Neuron (in vitro differentiated cells): ENCODE measurements around the gene PLPPR5.

Source experiments
- H2AFZ ChIP-seq: one replicate; pipeline ENCODE4 v1.6.1; 2013; ENCODE audit warnings: low read depth, mild to moderate bottlenecking, inconsistent platforms, low read length, moderate library complexity
- H3K27me3 ChIP-seq: one replicate; pipeline ENCODE4 v1.6.1; 2013; ENCODE audit warnings: low read length; ENCODE audit not compliant: insufficient read depth
- H3K36me3 ChIP-seq: one replicate; pipeline ENCODE4 v1.6.1; 2013; ENCODE audit warnings: low read length; ENCODE audit not compliant: insufficient read depth
- H3K4me1 ChIP-seq: one replicate; pipeline ENCODE4 v1.6.1; 2013; ENCODE audit warnings: low read length; ENCODE audit not compliant: insufficient read depth
- H3K4me3 ChIP-seq: 2 replicates; pipeline ENCODE4 v1.5.1; 2013; ENCODE audit warnings: mild to moderate bottlenecking, low read length, moderate library complexity
- H3K9me3 ChIP-seq: one replicate; pipeline ENCODE4 v1.6.1; 2013; ENCODE audit warnings: low read length

PLPPR5 gene

DNA sequence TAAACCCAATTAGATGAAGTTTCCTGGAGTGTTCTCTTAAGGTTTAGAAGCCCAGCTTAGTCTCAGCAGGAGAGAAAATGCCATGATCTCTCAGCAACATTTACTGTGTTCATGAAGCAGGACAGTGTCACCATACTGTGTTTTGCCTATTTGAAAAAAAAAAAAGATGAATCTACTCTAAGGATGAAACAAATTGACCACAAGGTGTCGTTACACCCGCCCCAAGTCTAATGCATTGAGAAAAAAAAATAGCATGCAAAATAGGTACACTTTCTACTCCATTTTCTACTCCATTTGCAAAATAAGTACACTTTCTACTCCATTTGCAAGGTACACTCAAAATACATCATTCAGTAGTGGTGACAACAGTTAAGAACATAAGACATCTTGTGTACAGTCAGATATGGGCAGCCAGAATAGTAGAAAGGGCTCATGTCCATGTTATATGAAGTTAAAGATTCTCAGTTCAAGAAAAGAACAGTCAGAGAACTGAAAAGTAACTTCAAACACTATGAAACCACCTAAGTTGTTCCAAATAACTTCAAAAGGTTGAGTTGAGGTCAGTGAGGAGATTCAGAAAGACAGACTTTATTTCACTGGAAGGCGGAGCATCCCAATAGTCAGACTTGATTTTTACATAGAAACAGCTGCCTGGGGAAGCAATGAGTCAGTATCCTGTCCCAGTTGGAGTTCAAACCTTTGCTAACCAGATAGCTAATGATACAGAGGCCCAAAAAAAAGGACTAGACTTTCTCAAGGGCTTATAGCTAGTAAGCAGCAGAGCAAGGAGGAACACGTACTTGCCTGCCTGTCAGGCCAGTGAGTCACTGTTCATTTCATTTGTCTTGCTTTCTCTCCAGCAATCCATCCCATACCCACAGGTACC is 13.3 kb downstream of the PLPPR5 start:
- no peaks in the 10 kb centered on the region for H3K9me3 ChIP-seq
- no peaks in the 10 kb centered on the region for H3K36me3 ChIP-seq
- no peak overlapping the region for H2AFZ ChIP-seq
- H3K27me3 ChIP-seq = no peaks in the 10 kb centered on the region
- H3K4me3 ChIP-seq = no peak overlapping the region
- H3K4me1 ChIP-seq = no peaks in the 10 kb centered on the region

DNA sequence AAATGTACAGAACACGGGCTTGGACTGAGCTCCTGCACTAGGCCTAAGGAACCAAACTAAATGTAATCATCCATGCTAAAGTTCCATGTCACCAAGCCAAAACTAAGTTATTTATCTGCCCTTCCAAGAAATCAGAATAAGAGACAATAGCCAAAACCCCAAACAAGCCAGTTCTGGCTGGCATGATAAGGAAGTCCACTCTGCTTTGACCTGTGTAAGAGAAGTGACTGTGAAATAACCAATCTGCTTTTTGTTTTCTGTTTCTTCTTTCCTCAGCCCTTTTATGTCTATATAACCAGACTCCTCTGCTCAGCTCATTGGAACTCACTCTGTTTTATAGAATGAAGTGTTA is 15.1 kb downstream of the PLPPR5 start:
- Histone ChIP-seq H2AFZ (no peak overlapping the region), H3K9me3 (no peaks in the 10 kb centered on the region), H3K36me3 (no peaks in the 10 kb centered on the region)

DNA sequence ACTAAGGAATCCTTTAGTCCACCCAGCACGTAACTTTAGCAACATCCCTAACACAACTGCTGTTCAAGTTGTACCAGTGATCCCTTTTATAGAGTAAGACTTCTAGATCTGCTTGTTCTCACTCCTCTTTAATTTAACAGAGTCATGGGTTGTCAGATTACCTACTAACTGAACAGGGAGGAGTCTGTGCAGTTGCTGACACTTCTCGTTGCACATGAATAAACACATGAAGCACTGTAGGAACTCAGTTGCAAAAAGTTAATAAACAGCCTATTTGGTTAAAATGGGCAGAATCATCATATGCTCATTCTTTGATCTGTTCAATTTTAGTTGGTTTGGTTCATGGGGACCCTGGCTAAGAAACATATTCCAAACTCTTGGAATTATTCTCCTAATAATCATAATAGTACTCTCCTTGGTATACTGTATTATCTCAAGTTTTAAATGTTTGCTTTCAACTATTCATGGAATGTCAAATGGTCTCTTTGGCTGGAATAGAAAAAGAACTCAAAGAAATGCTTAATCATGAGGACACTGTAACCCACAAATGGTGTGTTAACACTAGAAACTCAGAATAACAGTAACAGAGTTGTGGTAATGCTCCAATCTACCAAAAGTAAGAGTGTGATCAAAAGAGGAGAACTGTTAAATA is 15.6 kb downstream of the PLPPR5 start:
- Histone ChIP-seq H3K4me3 (no peak overlapping the region), H3K27me3 (no peaks in the 10 kb centered on the region), H3K36me3 (no peaks in the 10 kb centered on the region), H2AFZ (no peak overlapping the region), H3K9me3 (peaks cover under 1% of the 10 kb centered on the region), H3K4me1 (no peaks in the 10 kb centered on the region)

More for the DNA sequence above, 15.1 kb downstream of the PLPPR5 start:
- no peaks in the 10 kb centered on the region for H3K4me1 ChIP-seq
- H3K27me3 ChIP-seq = no peaks in the 10 kb centered on the region
- no peak overlapping the region for H3K4me3 ChIP-seq

DNA sequence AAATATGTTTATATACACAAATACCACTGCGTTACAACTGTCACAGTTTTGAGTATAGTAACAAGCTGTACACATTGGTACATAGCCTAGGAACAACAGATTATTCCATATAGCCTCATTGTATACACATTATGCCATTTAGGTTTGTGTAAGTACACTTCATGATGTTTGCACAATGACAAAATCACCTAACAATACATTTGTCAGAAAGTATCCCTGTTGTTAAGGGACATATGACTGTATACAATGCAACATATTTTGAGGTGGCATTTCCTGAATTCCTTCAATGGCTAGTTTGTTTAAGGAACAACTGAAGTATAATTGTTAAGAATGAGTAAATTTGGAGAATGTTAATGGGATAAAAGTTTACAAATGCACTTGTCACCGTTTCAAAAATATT is 19.0 kb downstream of the PLPPR5 start:
- no peaks in the 10 kb centered on the region for H3K27me3 ChIP-seq
- H3K9me3 ChIP-seq = peaks cover 3% of the 10 kb centered on the region
- H3K4me3 ChIP-seq = no peak overlapping the region
- no peaks in the 10 kb centered on the region for H3K36me3 ChIP-seq
- H2AFZ ChIP-seq = no peak overlapping the region
- H3K4me1 ChIP-seq = no peaks in the 10 kb centered on the region

DNA sequence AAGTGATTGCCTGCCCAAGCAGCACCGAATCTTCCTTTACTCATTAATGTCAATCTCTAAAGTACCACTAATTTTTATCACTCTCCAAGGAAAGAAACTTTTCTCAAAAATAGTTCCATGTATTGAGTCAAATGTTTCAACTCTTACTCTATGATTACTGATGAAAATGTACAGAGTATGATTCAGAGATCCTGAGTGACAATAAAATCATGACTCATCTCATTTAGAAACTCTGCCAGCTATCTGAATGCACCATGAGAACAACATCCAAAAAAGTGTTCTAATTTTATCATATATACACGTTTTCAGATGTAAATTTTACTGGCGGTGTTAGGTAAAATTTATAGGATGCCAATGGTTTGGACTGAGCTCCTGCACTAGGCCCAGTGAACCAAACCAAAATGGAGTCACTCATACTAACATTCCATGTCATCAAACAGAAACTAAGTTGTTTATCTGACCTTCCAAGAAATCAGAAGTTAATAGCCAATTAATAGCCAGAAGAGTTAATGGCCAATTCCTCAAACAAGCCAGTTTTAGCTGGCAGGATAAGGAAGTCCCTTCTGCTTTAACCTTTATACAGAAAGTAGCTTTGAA is 22.6 kb downstream of the PLPPR5 start:
- Histone ChIP-seq H3K9me3 (peaks cover 3% of the 10 kb centered on the region), H3K4me1 (no peaks in the 10 kb centered on the region), H3K4me3 (no peak overlapping the region), H3K27me3 (no peaks in the 10 kb centered on the region), H3K36me3 (no peaks in the 10 kb centered on the region), H2AFZ (no peak overlapping the region)

DNA sequence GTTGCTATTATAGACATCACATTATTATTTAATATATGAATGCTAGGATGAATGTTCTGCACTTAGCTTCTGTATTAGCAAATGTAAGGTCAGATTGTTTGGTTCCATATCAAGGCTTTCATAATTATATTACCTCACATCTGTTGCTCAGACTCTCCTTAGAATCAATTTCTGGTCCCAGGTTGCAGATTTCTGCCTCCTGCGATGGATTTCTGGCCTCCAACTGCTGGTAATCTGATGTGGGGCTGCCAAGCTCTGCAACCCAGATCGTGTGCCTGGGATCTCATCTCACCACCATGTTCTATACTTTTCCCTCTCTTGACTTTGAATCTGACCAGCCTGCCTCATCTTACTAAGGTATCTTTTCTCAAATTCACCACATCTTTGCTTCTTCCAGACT is 25.2 kb downstream of the PLPPR5 start:
- Histone ChIP-seq H3K36me3 (no peaks in the 10 kb centered on the region), H3K4me1 (peaks cover 16% of the 10 kb centered on the region), H3K4me3 (no peak overlapping the region), H2AFZ (no peak overlapping the region), H3K27me3 (no peaks in the 10 kb centered on the region), H3K9me3 (peaks cover 3% of the 10 kb centered on the region)

DNA sequence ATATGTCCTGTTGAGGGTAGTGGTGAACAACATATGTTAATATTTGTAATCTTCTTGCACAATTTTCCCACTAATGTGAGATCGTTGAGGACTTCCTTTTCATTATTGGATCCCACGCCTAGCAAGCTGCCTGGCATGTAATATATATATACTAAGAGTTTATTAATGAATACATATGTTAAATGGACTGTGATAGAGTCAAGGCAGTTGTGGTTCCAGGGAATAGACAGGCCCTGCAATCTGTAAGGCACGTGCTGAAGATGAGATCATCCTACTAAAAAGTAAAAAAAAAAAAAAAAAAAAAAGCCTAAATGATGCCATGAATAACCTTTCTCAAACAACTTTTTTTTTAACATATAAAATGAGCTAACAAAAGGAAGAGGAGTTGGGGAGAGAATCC is 28.9 kb downstream of the PLPPR5 start:
- H3K36me3 ChIP-seq = no peaks in the 10 kb centered on the region
- H3K27me3 ChIP-seq = no peaks in the 10 kb centered on the region
- peaks cover 29% of the 10 kb centered on the region for H3K4me1 ChIP-seq
- no peak overlapping the region for H2AFZ ChIP-seq
- no peaks in the 10 kb centered on the region for H3K9me3 ChIP-seq
- H3K4me3 ChIP-seq = no peak overlapping the region

DNA sequence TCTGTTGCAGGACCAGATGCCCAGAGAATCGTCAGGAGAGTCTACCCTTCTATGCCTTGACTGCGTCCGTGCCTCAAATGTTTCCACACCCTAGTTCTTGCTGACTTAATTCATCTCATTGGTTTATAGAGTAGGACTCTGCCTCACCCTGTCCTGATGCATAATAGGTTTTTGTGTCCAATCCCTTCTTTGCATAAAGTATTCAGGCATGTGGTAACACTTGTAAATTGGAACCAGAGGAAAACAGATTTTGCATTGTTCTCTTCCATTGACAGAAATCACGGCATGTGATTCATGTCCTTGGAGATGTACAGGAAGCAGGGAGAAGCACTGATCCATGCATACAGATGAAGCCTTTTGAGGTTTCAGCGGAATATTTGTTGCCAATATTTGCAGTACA is 29.5 kb downstream of the PLPPR5 start:
- no peaks in the 10 kb centered on the region for H3K27me3 ChIP-seq
- no peak overlapping the region for H3K4me3 ChIP-seq
- H2AFZ ChIP-seq = no peak overlapping the region
- no peaks in the 10 kb centered on the region for H3K36me3 ChIP-seq
- H3K9me3 ChIP-seq = no peaks in the 10 kb centered on the region
- peaks cover 29% of the 10 kb centered on the region for H3K4me1 ChIP-seq

DNA sequence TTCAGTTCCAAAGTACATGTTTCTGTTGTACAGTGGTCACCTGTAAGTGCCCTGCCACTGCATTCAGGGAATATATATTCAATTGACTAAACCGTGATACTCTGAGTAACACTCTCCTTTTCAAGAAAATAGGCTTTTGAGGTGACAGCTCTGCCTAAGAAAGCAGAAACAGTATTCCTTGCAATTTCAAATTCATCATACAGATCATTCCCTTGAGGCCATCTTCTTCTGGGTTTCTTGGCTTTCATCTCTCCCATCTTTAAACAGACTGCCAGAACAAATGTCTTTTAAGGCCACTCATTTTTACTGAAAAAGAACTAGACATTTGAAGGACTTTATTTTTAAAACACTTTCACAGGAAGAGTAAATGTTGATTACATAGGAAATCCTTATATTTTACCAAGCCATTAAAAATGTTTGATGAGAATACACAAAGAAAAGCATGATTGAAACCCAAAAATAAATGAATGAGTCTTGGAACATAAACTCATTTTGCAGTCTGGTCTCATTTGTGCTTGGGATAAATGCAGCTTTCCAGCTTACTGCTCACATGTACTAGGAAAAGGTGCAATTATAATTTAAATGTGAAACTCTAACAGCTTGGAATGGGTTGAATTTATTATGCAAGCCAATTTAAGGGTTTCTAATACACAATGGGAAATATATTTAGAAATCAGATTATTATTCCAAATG is 34.7 kb downstream of the PLPPR5 start:
- H3K36me3 ChIP-seq = no peaks in the 10 kb centered on the region
- no peak overlapping the region for H2AFZ ChIP-seq
- peaks cover 18% of the 10 kb centered on the region for H3K4me1 ChIP-seq
- no peaks in the 10 kb centered on the region for H3K9me3 ChIP-seq
- no peak overlapping the region for H3K4me3 ChIP-seq
- H3K27me3 ChIP-seq = no peaks in the 10 kb centered on the region

DNA sequence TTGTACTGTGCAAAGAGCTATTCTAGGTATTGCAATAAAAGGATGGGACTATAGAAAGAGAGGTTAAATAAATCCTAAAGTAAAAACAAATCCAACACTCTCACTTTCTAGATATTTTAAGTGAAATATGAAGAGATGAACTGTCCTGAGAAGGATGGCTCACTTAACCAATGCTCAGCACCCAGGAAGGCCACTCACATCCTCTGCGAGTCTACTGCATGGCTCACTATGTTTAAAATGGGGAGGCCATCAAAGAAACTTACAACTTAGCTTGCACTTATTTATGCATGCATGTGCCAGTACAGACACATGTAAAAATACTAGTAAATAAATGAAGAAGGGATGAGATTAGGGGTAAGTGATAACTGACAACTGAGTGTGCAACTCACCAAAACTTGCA is 37.5 kb downstream of the PLPPR5 start:
- Histone ChIP-seq H2AFZ (no peak overlapping the region), H3K9me3 (no peaks in the 10 kb centered on the region), H3K36me3 (no peaks in the 10 kb centered on the region), H3K27me3 (no peaks in the 10 kb centered on the region), H3K4me1 (no peaks in the 10 kb centered on the region), H3K4me3 (no peak overlapping the region)

DNA sequence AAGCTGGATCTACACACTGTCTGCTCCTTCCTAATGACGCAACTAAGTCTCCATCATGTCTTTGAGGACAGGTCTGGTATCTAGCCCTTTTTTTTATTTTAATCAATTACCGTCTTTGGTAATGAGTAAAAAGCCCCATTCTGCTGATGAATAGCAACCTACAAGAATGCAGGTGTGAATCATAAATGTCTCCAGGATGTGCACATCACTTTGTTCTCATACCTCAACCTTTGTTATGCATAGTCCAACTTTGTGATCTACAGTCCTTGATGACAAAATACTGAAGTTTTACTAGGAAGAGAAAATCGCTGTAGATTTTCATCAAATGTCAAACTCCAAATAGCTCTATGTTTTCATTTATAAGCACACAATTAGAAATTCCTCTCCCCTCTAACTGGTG is 39.3 kb downstream of the PLPPR5 start:
- Histone ChIP-seq H3K4me3 (no peak overlapping the region), H2AFZ (no peak overlapping the region), H3K4me1 (no peaks in the 10 kb centered on the region), H3K27me3 (no peaks in the 10 kb centered on the region), H3K36me3 (no peaks in the 10 kb centered on the region), H3K9me3 (no peaks in the 10 kb centered on the region)

DNA sequence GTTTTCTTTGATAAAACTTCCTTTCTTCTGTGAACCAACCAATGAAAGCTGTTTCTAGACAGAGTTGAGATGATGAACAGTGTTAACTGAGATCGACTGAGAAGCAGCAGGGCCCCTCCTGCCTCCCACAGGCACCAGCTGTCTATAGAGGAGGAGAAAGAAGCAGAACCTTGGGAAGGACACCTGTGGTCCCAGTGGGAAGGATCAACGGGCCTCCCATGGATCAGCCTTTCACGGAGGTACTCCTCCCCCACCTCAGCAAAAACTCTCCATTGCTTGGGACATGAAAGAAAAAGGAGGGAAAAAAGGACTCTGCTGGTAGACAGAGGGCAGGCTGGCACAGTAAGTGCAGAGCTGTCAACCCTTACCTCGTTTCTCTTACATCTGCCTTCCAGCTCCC is 40.5 kb downstream of the PLPPR5 start:
- Histone ChIP-seq H3K4me1 (no peaks in the 10 kb centered on the region), H3K36me3 (no peaks in the 10 kb centered on the region), H2AFZ (no peak overlapping the region), H3K27me3 (no peaks in the 10 kb centered on the region), H3K9me3 (no peaks in the 10 kb centered on the region), H3K4me3 (no peak overlapping the region)
